PC-3 (cell line): Measurements from ENCODE around the gene KRT23. TPM values are rescaled to one million over a fixed set of nuclear protein-coding genes. Genes with fewer than 3 reads are reported as not detected.

Source experiments
- ATAC-seq: fragments of 200-7000 bp; cut with Tn5 transposase; 2 replicates; pipeline ENCODE4 v1.9.1; 2020; ENCODE audit warnings: mild to moderate bottlenecking, moderate library complexity
- BruUV-seq: library from RNA; stranded (reverse); fragments of 400-500 nt; replicated peaks from 2 replicates; lab custom pipeline; 2021; lab: Mats Ljungman, UMichigan
- CTCF ChIA-PET: fragments of 300-600 bp; sonication (Branson Sonifier 250); formaldehyde crosslinking; loops from one replicate; lab custom pipeline; 2022; ENCODE audit warnings: antibody characterized with exemption; lab: Charles Lee
- POLR2A ChIA-PET: fragments of 300-600 bp; sonication (Branson Sonifier 250); formaldehyde crosslinking; loops from one replicate; lab custom pipeline; 2022; ENCODE audit warnings: antibody characterized with exemption; ENCODE audit not compliant: unreplicated experiment; lab: Charles Lee
- DNase-seq: peaks from one replicate; pipeline ENCODE4 v3.0.0-alpha.2; 2015
- H2AFZ ChIP-seq: fragments of 300-600 bp; sonication (generic); 2 replicates; pipeline ENCODE4 v1.6.0; 2016; ENCODE audit warnings: antibody characterized with exemption, low read length
- H3F3A ChIP-seq: fragments of 300-600 bp; sonication (generic); one replicate; pipeline ENCODE4 v1.6.0; 2017; ENCODE audit warnings: antibody characterized with exemption, low read length, control low read depth, mild to moderate bottlenecking; ENCODE audit not compliant: unreplicated experiment
- H3K27ac ChIP-seq: fragments of 300-600 bp; sonication (generic); 2 replicates; pipeline ENCODE4 v1.5.1; 2016; ENCODE audit warnings: mild to moderate bottlenecking, low read length
- H3K27me3 ChIP-seq: fragments of 300-600 bp; sonication (generic); 2 replicates; pipeline ENCODE4 v1.6.1; 2016; ENCODE audit warnings: low read length, mixed read lengths
- H3K36me3 ChIP-seq: fragments of 300-600 bp; sonication (generic); 2 replicates; pipeline ENCODE4 v1.6.1; 2016; ENCODE audit warnings: low read depth, mixed run types, low read length, mixed read lengths
- H3K4me1 ChIP-seq: fragments of 300-600 bp; sonication (generic); 2 replicates; pipeline ENCODE4 v1.5.1; 2016; ENCODE audit warnings: low read length; ENCODE audit not compliant: insufficient read depth
- H3K4me2 ChIP-seq: fragments of 300-600 bp; sonication (generic); 2 replicates; pipeline ENCODE4 v1.6.0; 2016; ENCODE audit warnings: low read length
- H3K4me3 ChIP-seq: fragments of 300-600 bp; sonication (generic); 2 replicates; pipeline ENCODE4 v1.5.1; 2016; ENCODE audit warnings: mild to moderate bottlenecking, low read length, mixed read lengths
- H3K79me2 ChIP-seq: fragments of 300-600 bp; sonication (generic); 2 replicates; pipeline ENCODE4 v1.6.1; 2017; ENCODE audit warnings: low read length, mixed read lengths
- H3K9ac ChIP-seq: fragments of 300-600 bp; sonication (generic); 2 replicates; pipeline ENCODE4 v1.6.0; 2016; ENCODE audit warnings: mild to moderate bottlenecking, low read length
- H3K9me2 ChIP-seq: fragments of 300-600 bp; sonication (generic); replicated peaks from 2 replicates; pipeline ENCODE4 v1.6.1; 2016; ENCODE audit warnings: mixed run types, low read length, mixed read lengths
- H3K9me3 ChIP-seq: fragments of 300-600 bp; sonication (generic); 2 replicates; pipeline ENCODE4 v1.6.1; 2016; ENCODE audit warnings: low read length, mixed read lengths
- H4K20me1 ChIP-seq: fragments of 300-600 bp; sonication (generic); 2 replicates; pipeline ENCODE4 v1.6.1; 2016; ENCODE audit warnings: low read length, mixed read lengths
- CTCF ChIP-seq: fragments of 300-600 bp; sonication (generic); conservative IDR thresholded peaks from 2 replicates; pipeline ENCODE4 v1.5.1; 2017; ENCODE audit warnings: antibody characterized with exemption, low read depth, mild to moderate bottlenecking, low read length
- EZH2 ChIP-seq: fragments of 300-600 bp; sonication (generic); IDR thresholded peaks from one replicate; pipeline ENCODE4 v1.6.1; 2017; ENCODE audit warnings: antibody characterized with exemption, mild to moderate bottlenecking, low read length; ENCODE audit not compliant: unreplicated experiment
- EZH2phosphoT487 ChIP-seq: fragments of 300-600 bp; sonication (generic); IDR thresholded peaks from 2 replicates; pipeline ENCODE4 v1.6.1; 2018; ENCODE audit warnings: mild to moderate bottlenecking, antibody characterized with exemption, low read length, borderline replicate concordance
- intact Hi-C: fragments of 100-400 bp; cut with micrococcal nuclease; formaldehyde crosslinking; loops from 2 replicates; pipeline ENCODE4 v1.9.0; 2023
- total RNA-seq: library from RNA; depleted of rRNA; stranded (reverse); fragments of >200 nt; gene quantifications from 2 replicates; pipeline ENCODE4 v1.2.3, GENCODE V29; 2014

The KRT23 gene
- total RNA-seq, 1 experiment from 2014 or later: not detected

GRCh38 chr17:40952154-40952553 is 14.7 kb upstream of the KRT23 start:
- no peak for DNase-seq
- ATAC-seq: no peak
- no peaks in the 10 kb centered on the region for H3K27me3 ChIP-seq
- H2AFZ ChIP-seq: no peak overlapping the region
- H3K9me2 ChIP-seq: no peaks in the 10 kb centered on the region
- no TSS peak for BruUV-seq
- H3K27ac ChIP-seq: peak overlapping the region; percentile 92; the same call in 1 of the 2 replicates
- POLR2A ChIA-PET: no interaction called here
- H4K20me1 ChIP-seq: no peaks in the 10 kb centered on the region
- CTCF ChIA-PET: no interaction called here
- no peak overlapping the region for H3K9ac ChIP-seq
- intact Hi-C loops: no loop called here
- peaks cover 53% of the 10 kb centered on the region for H3K4me1 ChIP-seq
- H3K79me2 ChIP-seq: no peaks in the 10 kb centered on the region
- no peaks in the 10 kb centered on the region for H3K9me3 ChIP-seq
- H3K4me2 ChIP-seq: no peak overlapping the region
- no peak overlapping the region for H3K4me3 ChIP-seq
- peaks cover 1% of the 10 kb centered on the region for H3F3A ChIP-seq
- TF ChIP-seq EZH2: no peak
- TF ChIP-seq CTCF: no peak
- TF ChIP-seq EZH2phosphoT487: no peak
- H3K36me3 ChIP-seq: no peaks in the 10 kb centered on the region

- TF ChIP-seq EZH2 (no peak), CTCF (no peak), EZH2phosphoT487 (no peak)
- intact Hi-C loops: no loop called here
- Histone ChIP-seq H3K9me3 (no peaks in the 10 kb centered on the region), H3K9ac (no peak overlapping the region), H3F3A (no peaks in the 10 kb centered on the region), H3K27ac (no peak overlapping the region), H3K4me1 (peaks cover 45% of the 10 kb centered on the region), H4K20me1 (no peaks in the 10 kb centered on the region), H3K27me3 (no peaks in the 10 kb centered on the region), H2AFZ (no peak overlapping the region), H3K9me2 (no peaks in the 10 kb centered on the region), H3K4me3 (no peak overlapping the region), H3K4me2 (no peak overlapping the region), H3K79me2 (no peaks in the 10 kb centered on the region), H3K36me3 (no peaks in the 10 kb centered on the region)
- BruUV-seq: no TSS peak
- ChIA-PET CTCF (no interaction called here), POLR2A (no interaction called here)
- peak; percentile 23 for DNase-seq
- ATAC-seq: no peak
Observed at GRCh38 chr17:40951011-40951622, 13.7 kb upstream of the KRT23 start.

- ChIA-PET POLR2A (no interaction called here), CTCF (no interaction called here)
- ATAC-seq: no peak
- Histone ChIP-seq H3K4me1 (peaks cover 36% of the 10 kb centered on the region), H3K9ac (no peak overlapping the region), H3K79me2 (no peaks in the 10 kb centered on the region), H2AFZ (no peak overlapping the region), H3K9me2 (no peaks in the 10 kb centered on the region), H3K27ac (no peak overlapping the region), H3K36me3 (no peaks in the 10 kb centered on the region), H4K20me1 (no peaks in the 10 kb centered on the region), H3K9me3 (no peaks in the 10 kb centered on the region), H3K4me2 (no peak overlapping the region), H3K27me3 (no peaks in the 10 kb centered on the region), H3K4me3 (no peak overlapping the region), H3F3A (no peaks in the 10 kb centered on the region)
- intact Hi-C loops: no loop called here
- no peak for DNase-seq
- TF ChIP-seq EZH2: no peak
- TF ChIP-seq CTCF: no peak
- no peak for TF ChIP-seq EZH2phosphoT487
- BruUV-seq: no TSS peak
Observed at GRCh38 chr17:40950176-40950575, 12.7 kb upstream of the KRT23 start.
